HG02970 (cell line): ENCODE results near the gene YDJC.
"Not testable (repeated sequence)": the region's sequence is repeated elsewhere in the genome, so short reads cannot be mapped to it uniquely, and the experiment has no call there.

Source experiments
- ATAC-seq: cut with Tn5 transposase; IDR thresholded peaks from one replicate; pipeline ENCODE4 v1.9.1; 2021; ENCODE audit warnings: mild to moderate bottlenecking, moderate library complexity, moderate number of reproducible peaks; ENCODE audit not compliant: unreplicated experiment, low FRiP score

YDJC gene

GRCh38 chr22:21582801-21583740, 46.8 kb downstream of the YDJC start:
- no peak for ATAC-seq

GRCh38 chr22:21581009-21581713, 48.7 kb downstream of the YDJC start:
- ATAC-seq, result not testable (repeated sequence)

GRCh38 chr22:21580623-21581007, 49.2 kb downstream of the YDJC start:
- ATAC-seq, result not testable (repeated sequence)

GRCh38 chr22:21579474-21579851, 50.4 kb downstream of the YDJC start:
- no peak for ATAC-seq
